K562 (cell line): ENCODE results near the gene IGSF3. TPM values are rescaled to one million over a fixed set of nuclear protein-coding genes. Genes with fewer than 3 reads are reported as not detected.

Experiments
- ATAC-seq: fragments of 200-7000 bp; cut with Tn5 transposase; 3 replicates; pipeline ENCODE4 v1.9.1; 2020; ENCODE audit warnings: moderate library complexity
- BruUV-seq: library from RNA; stranded (reverse); fragments of 400-500 nt; replicated peaks from 2 replicates; lab custom pipeline; 2021; lab: Mats Ljungman, UMichigan
- CTCF ChIA-PET: fragments of 300-600 bp; formaldehyde crosslinking; extraction: SDS; loops from one replicate; lab custom pipeline; 2021; ENCODE audit warnings: low intra/inter-chr PET ratio; lab: Yijun Ruan, JAX
- POLR2A ChIA-PET: fragments of 300-600, 350-650 bp; sonication (Branson Sonifier 250); formaldehyde crosslinking; extraction: SDS; loops from one replicate; lab custom pipeline; 2021; ENCODE audit warnings: antibody characterized with exemption, inconsistent platforms; lab: Yijun Ruan, JAX
- DNase-seq, 4 experiments: peaks; one replicate each; pipeline versions ENCODE4 v3.0.0 to v3.0.0-alpha.2; 2011 to 2018; ENCODE audit warnings: low spot score in 3 of 4, mixed read lengths in 3 of 4; ENCODE audit errors: extremely low read depth in 1 of 4
- FAIRE-seq: peaks from 2 replicates; lab custom pipeline; 2011; peaks lifted over from hg19 to GRCh38; lab: Jason Lieb, UNC
- H2AFZ ChIP-seq: 2 replicates; pipeline ENCODE4 v1.6.0; 2011; ENCODE audit warnings: low read depth, low read length, control low read depth, inconsistent platforms
- H3K27ac ChIP-seq: fragments of 200-600 bp; 3 replicates; pipeline ENCODE4 v1.8.0; 2011; ENCODE audit warnings: low read depth, mild to moderate bottlenecking, control low read depth, inconsistent platforms, low read length, moderate library complexity, mixed read lengths; ENCODE audit errors: extremely low read depth
- H3K27me3 ChIP-seq, 2 experiments: fragments of 300-600 bp in 1 of 2; 2 replicates in 1 of 2; 3 replicates in 1 of 2; pipeline versions ENCODE4 v1.6.0 to v1.8.0; 2011; ENCODE audit warnings: inconsistent platforms in 2 of 2, low read length in 2 of 2, mild to moderate bottlenecking in 1 of 2, mixed read lengths in 1 of 2, moderate library complexity in 1 of 2; ENCODE audit not compliant: control insufficient read depth in 2 of 2, insufficient read depth in 2 of 2
- H3K36me3 ChIP-seq: fragments of 300-600 bp; 3 replicates; pipeline ENCODE4 v1.8.0; 2011; ENCODE audit warnings: mild to moderate bottlenecking, low read length, inconsistent platforms; ENCODE audit not compliant: control insufficient read depth, insufficient read depth
- H3K4me1 ChIP-seq, 2 experiments: fragments of 200-600 bp in 1 of 2; replicated peaks in 1 of 2; 2 replicates in 1 of 2; 3 replicates in 1 of 2; pipeline versions ENCODE4 v1.5.1 to v1.8.0; 2011; ENCODE audit warnings: inconsistent platforms in 2 of 2, low read length in 2 of 2, mild to moderate bottlenecking in 1 of 2, mixed read lengths in 1 of 2, moderate library complexity in 1 of 2; ENCODE audit not compliant: control insufficient read depth in 2 of 2, insufficient read depth in 2 of 2
- H3K4me2 ChIP-seq: 2 replicates; pipeline ENCODE4 v1.6.1; 2011; ENCODE audit warnings: low read length, control low read depth, inconsistent platforms, mixed read lengths; ENCODE audit not compliant: insufficient read depth
- H3K4me3 ChIP-seq: fragments of 200-600 bp; sonication (generic), shearing (Covaris generic); 2 replicates; pipeline ENCODE4 v1.5.1; 2016; ENCODE audit warnings: control low read depth, inconsistent platforms
- H3K79me2 ChIP-seq: fragments of 200-600 bp; 3 replicates; pipeline ENCODE4 v1.8.0; 2011; ENCODE audit warnings: low read length, inconsistent platforms; ENCODE audit not compliant: control insufficient read depth, insufficient read depth
- H3K9ac ChIP-seq, 2 experiments: 2 replicates each; pipeline versions ENCODE4 v1.6.0 to v1.6.1; 2011; ENCODE audit warnings: low read depth in 2 of 2, low read length in 2 of 2, control low read depth in 1 of 2, inconsistent platforms in 1 of 2, mild to moderate bottlenecking in 1 of 2, mixed read lengths in 1 of 2; ENCODE audit not compliant: insufficient read depth in 1 of 2
- H3K9me1 ChIP-seq: one replicate; pipeline ENCODE4 v1.6.0; 2011; ENCODE audit warnings: inconsistent platforms, mild to moderate bottlenecking, low read length, moderate library complexity; ENCODE audit not compliant: control insufficient read depth, insufficient read depth
- H3K9me3 ChIP-seq: replicated peaks from 2 replicates; pipeline ENCODE4 v1.5.1; 2011; ENCODE audit warnings: low read depth, low read length, inconsistent platforms; ENCODE audit not compliant: control insufficient read depth, insufficient read depth
- H4K20me1 ChIP-seq: replicated peaks from 2 replicates; pipeline ENCODE4 v1.6.1; 2011; ENCODE audit warnings: low read length, inconsistent platforms, mixed read lengths; ENCODE audit not compliant: control insufficient read depth, insufficient read depth
- EGR1 ChIP-seq: fragments of 450-650 bp; conservative IDR thresholded peaks from 2 replicates; pipeline ENCODE4 v1.6.1; 2017; ENCODE audit warnings: mild to moderate bottlenecking
- RBM34 ChIP-seq: fragments of 200-400 bp; formaldehyde crosslinking; IDR thresholded peaks from 2 replicates; pipeline ENCODE4 v1.6.1; 2018; ENCODE audit warnings: low read length, borderline replicate concordance; ENCODE audit not compliant: insufficient read depth
- TAF15 ChIP-seq: fragments of 200-400 bp; formaldehyde crosslinking; IDR thresholded peaks from 2 replicates; pipeline ENCODE4 v1.6.1; 2017; ENCODE audit warnings: mild to moderate bottlenecking, low read depth, low read length, moderate library complexity
- TAL1 ChIP-seq: fragments of 450-650 bp; IDR thresholded peaks from 2 replicates; pipeline ENCODE4 v1.6.1; 2016; ENCODE audit warnings: mild to moderate bottlenecking
- WGBS: fragments of 100-300 bp; shearing (Covaris generic); methylation state at CpG from one replicate; pipeline ENCODE4 v1.1.6; 2016; ENCODE audit warnings: low coverage, mixed read lengths; ENCODE audit not compliant: insufficient coverage; ENCODE audit errors: missing lambda C conversion rate; 5-methylcytosine and 5-hydroxymethylcytosine counted together
- in situ Hi-C: fragments of 300-500 bp; cut with MboI; formaldehyde crosslinking; loops from 4 replicates; pipeline ENCODE4 v1.15.0; 2018; ENCODE audit warnings: inconsistent platforms, mixed read lengths
- intact Hi-C: fragments of 100-400 bp; cut with micrococcal nuclease; formaldehyde crosslinking; loops from 2 replicates; pipeline ENCODE4 v1.14.2; 2022
- polyA plus RNA-seq, 8 experiments: library from polyadenylated mRNA; depleted of rRNA in 4 of 8; stranded (reverse) in 5 of 8; unstranded in 3 of 8; fragments of >200 nt; fragmentation: Nextera tagmentation in 2 of 8; fragmentation: Illumina TruSeq in 1 of 8; extraction: Ambion mirVana in 2 of 8; extraction: Trizol in 1 of 8; gene quantifications; 2 replicates each; pipeline versions ENCODE4 v1.2.1 to v1.2.3, GENCODE V29; 2011 to 2014; ENCODE audit warnings: inconsistent platforms in 1 of 8, missing spikeins in 1 of 8
- total RNA-seq, 7 experiments: library from RNA; depleted of rRNA in 6 of 7; stranded (reverse); fragments of >200 nt in 6 of 7; fragmentation: Illumina TruSeq in 2 of 7; extraction: Trizol in 2 of 7; gene quantifications; 2 replicates each; pipeline versions ENCODE4 v1.2.1 to v1.2.3, GENCODE V29; 2011 to 2021; ENCODE audit warnings: low replicate concordance in 1 of 7
- TF ChIP-seq, protein P1 (sequence below): fragments of 450-650 bp; formaldehyde crosslinking; IDR thresholded peaks from 2 replicates; pipeline ENCODE4 v1.4.0; 2022; ENCODE audit warnings: missing genetic modification characterization

IGSF3 gene
- total and polyA plus RNA-seq, 9 of the 15 experiments (the other 6 are each of a cell fraction or from before 2014, with no cell fraction given), result 1.1 to 15.0 (median 8.3) TPM

DNA sequence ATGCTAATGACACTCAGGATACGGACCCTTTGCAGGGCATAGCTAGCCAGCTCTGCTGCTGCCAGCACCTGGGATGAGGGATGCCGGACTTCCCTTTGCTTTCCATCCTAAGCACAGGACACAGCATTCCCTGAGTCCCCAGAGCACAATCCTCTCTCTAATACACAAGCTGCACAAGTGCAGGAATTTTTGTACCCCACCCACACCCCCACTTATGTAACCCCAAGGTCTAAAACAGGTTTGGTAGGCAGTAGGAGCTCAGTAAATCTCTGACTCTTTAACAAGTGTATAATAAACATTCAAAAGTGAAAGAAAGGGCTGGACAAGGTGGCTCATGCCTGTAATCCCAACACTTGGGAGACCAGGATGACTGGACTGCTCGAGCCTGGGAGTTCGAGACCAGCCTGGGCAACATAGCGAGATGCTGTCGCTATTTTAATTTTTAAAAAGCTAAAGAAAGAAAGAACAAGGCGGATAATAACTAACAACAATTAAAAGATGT is 42.2 kb upstream of the IGSF3 start:
- BruUV-seq, result no TSS peak
- in situ Hi-C loops, result no loop called here
- Histone ChIP-seq H3K4me3 (no peak overlapping the region), H3K36me3 (no peaks in the 10 kb centered on the region), H3K9me1 (no peaks in the 10 kb centered on the region), H3K4me2 (no peak overlapping the region), H3K9me3 (no peaks in the 10 kb centered on the region), H3K9ac (no peak overlapping the region), H3K27me3 (no peaks in the 10 kb centered on the region), H4K20me1 (no peaks in the 10 kb centered on the region), H3K27ac (no peak overlapping the region), H2AFZ (no peak overlapping the region), H3K4me1 (no peaks in the 10 kb centered on the region; a peak in 1 of 5 replicates), H3K79me2 (no peaks in the 10 kb centered on the region)
- ATAC-seq, result no peak
- ChIA-PET CTCF (no interaction called here), POLR2A (interaction anchor here (0.7 to 1.4 kb wide), 4 partner anchors 18 to 138 kb away, joined by 3 read pairs; no protein-coding TSS in a partner anchor)
- FAIRE-seq, result no peak
- WGBS, result 47% methylated on average over 7 of the region's 7 CpGs
- no peak for DNase-seq
- TF ChIP-seq TAF15, result no peak
- TF ChIP-seq, protein P1, sequence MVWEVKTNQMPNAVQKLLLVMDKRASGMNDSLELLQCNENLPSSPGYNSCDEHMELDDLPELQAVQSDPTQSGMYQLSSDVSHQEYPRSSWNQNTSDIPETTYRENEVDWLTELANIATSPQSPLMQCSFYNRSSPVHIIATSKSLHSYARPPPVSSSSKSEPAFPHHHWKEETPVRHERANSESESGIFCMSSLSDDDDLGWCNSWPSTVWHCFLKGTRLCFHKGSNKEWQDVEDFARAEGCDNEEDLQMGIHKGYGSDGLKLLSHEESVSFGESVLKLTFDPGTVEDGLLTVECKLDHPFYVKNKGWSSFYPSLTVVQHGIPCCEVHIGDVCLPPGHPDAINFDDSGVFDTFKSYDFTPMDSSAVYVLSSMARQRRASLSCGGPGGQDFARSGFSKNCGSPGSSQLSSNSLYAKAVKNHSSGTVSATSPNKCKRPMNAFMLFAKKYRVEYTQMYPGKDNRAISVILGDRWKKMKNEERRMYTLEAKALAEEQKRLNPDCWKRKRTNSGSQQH (CRISPR knock-in tag), result no peak
- no peak for TF ChIP-seq EGR1
- TF ChIP-seq RBM34, result no peak
- TF ChIP-seq TAL1, result no peak
- intact Hi-C loops, result no loop called here
